Keratinocyte (primary cell): ENCODE measurements around the gene APOC1. TPM values are rescaled to one million over a fixed set of nuclear protein-coding genes. Genes with fewer than 3 reads are reported as not detected.

Experiments
- DNase-seq: peaks from one replicate; pipeline ENCODE4 v3.0.0-alpha.2; 2011; ENCODE audit warnings: low read depth, missing footprints, low spot score
- FAIRE-seq: peaks from 2 replicates; lab custom pipeline; 2011; peaks lifted over from hg19 to GRCh38; lab: Jason Lieb, UNC
- H2AFZ ChIP-seq: 2 replicates; pipeline ENCODE4 v1.6.0; 2012; ENCODE audit warnings: low read length, control low read depth, inconsistent platforms; ENCODE audit not compliant: control insufficient read depth
- H3K27ac ChIP-seq: 2 replicates; pipeline ENCODE4 v1.5.1; 2011; ENCODE audit warnings: low read length; ENCODE audit not compliant: control insufficient read depth, insufficient read depth
- H3K27me3 ChIP-seq: 3 replicates; pipeline ENCODE4 v1.6.0; 2011; ENCODE audit warnings: low read length; ENCODE audit not compliant: control insufficient read depth, insufficient read depth; ENCODE audit errors: extremely low read depth
- H3K36me3 ChIP-seq, 2 experiments: 2 replicates in 1 of 2; 3 replicates in 1 of 2; pipeline ENCODE4 v1.5.1; 2011; ENCODE audit warnings: low read length in 2 of 2, mild to moderate bottlenecking in 1 of 2; ENCODE audit not compliant: control insufficient read depth in 2 of 2, insufficient read depth in 2 of 2; ENCODE audit errors: extremely low read depth in 1 of 2
- H3K4me1 ChIP-seq: 3 replicates; pipeline ENCODE4 v1.5.1; 2011; ENCODE audit warnings: low read length; ENCODE audit not compliant: control insufficient read depth, insufficient read depth; ENCODE audit errors: extremely low read depth
- H3K4me2 ChIP-seq: 3 replicates; pipeline ENCODE4 v1.6.0; 2011; ENCODE audit warnings: low read depth, low read length; ENCODE audit not compliant: control insufficient read depth, insufficient read depth; ENCODE audit errors: extremely low read depth
- H3K4me3 ChIP-seq, 3 experiments: fragments of 200-600 bp in 1 of 3; sonication (generic) in 1 of 3; 2 replicates in 2 of 3; 3 replicates in 1 of 3; pipeline ENCODE4 v1.5.1; 2011 to 2016; ENCODE audit warnings: low read length in 3 of 3, mild to moderate bottlenecking in 3 of 3, control low read depth in 2 of 3, inconsistent platforms in 1 of 3, low read depth in 1 of 3, mixed read lengths in 1 of 3, mixed run types in 1 of 3, moderate library complexity in 1 of 3; ENCODE audit not compliant: control insufficient read depth in 2 of 3, insufficient read depth in 2 of 3; ENCODE audit errors: extremely low read depth in 1 of 3
- H3K79me2 ChIP-seq: 2 replicates; pipeline ENCODE4 v1.6.0; 2012; ENCODE audit warnings: low read length; ENCODE audit not compliant: control insufficient read depth, insufficient read depth
- H3K9ac ChIP-seq: 3 replicates; pipeline ENCODE4 v1.6.0; 2011; ENCODE audit warnings: low read length; ENCODE audit not compliant: control insufficient read depth, insufficient read depth; ENCODE audit errors: extremely low read depth
- H3K9me1 ChIP-seq: 3 replicates; pipeline ENCODE4 v1.6.0; 2011; ENCODE audit warnings: low read length; ENCODE audit not compliant: control insufficient read depth, insufficient read depth; ENCODE audit errors: extremely low read depth
- H3K9me3 ChIP-seq: 2 replicates; pipeline ENCODE4 v1.5.1; 2012; ENCODE audit warnings: low read depth, low read length; ENCODE audit not compliant: control insufficient read depth
- H4K20me1 ChIP-seq: 3 replicates; pipeline ENCODE4 v1.6.0; 2011; ENCODE audit warnings: low read length; ENCODE audit not compliant: control insufficient read depth, insufficient read depth; ENCODE audit errors: extremely low read depth
- CTCF ChIP-seq, 3 experiments: IDR thresholded peaks in 1 of 3; conservative IDR thresholded peaks in 1 of 3; optimal IDR thresholded peaks in 1 of 3; 2 replicates in 2 of 3; 3 replicates in 1 of 3; pipeline versions ENCODE3 to v1.5.1; 2011; ENCODE audit warnings: low read length in 3 of 3, mild to moderate bottlenecking in 3 of 3, moderate library complexity in 2 of 3, control low read depth in 1 of 3, inconsistent platforms in 1 of 3; ENCODE audit not compliant: insufficient read depth in 2 of 3; ENCODE audit errors: extremely low read depth in 1 of 3
- EZH2 ChIP-seq: IDR thresholded peaks from one replicate; pipeline ENCODE4 v1.6.1; 2012; ENCODE audit warnings: inconsistent platforms, mild to moderate bottlenecking, low read length, moderate library complexity
- dilution Hi-C: fragments of 300-500 bp; cut with MboI; formaldehyde crosslinking; loops from one replicate; pipeline ENCODE4 v1.7.0; 2020; ENCODE audit warnings: low sequenced_read_pairs; ENCODE audit not compliant: extremely low pct_ligation_motif_present
- polyA plus RNA-seq, 5 experiments: library from polyadenylated mRNA; depleted of rRNA in 3 of 5; stranded (reverse) in 3 of 5; stranded (forward) in 1 of 5; unstranded in 1 of 5; fragments of >200 nt; gene quantifications; 1 replicate in 1 of 5; 2 replicates in 3 of 5; 3 replicates in 1 of 5; pipeline versions ENCODE4 v1.2.1 to v1.2.3, GENCODE V29; 2011 to 2012; ENCODE audit warnings: missing spikeins in 2 of 5, low read depth in 1 of 5, low replicate concordance in 1 of 5

Gene APOC1
- polyA plus RNA-seq, 1 donor (not counting 4 experiments of a cell fraction or from before 2014, with no cell fraction given) = 0.79 TPM

DNA sequence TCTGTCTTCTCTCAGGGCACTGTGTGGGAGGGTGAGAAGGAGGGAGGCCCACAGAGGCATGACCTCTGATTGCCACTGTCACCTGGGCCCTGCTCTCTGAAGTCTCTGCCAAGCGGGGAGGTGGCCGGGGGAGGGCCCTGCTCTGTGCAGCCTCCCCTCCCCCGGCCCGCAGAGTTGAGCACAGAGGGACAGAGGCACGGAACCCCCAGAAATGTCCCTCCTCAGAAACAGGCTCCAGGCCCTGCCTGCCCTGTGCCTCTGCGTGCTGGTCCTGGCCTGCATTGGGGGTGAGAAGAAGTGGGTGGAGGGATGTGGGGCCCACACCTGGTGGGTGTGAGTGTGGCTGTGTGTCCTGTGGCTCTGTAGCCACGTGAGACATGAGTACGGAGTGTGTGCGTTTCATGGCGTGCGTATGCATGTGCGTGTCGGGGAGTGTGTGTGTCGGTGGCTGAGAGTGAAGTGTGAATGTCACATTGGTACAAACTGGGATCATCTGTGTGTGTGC, 27.7 kb downstream of the APOC1 start, which contains the start of gene APOC4:
Gene APOC4 (plus strand): TSS at position 171 of the 505 bp plus-strand sequence. CDS start 41 bp downstream, at position 212.
- no peak within 1 kb of the TSS for H3K4me2 ChIP-seq
- DNase-seq (no peak), FAIRE-seq (no peak)
- H3K4me3 ChIP-seq = no peak within 1 kb of the TSS
- H4K20me1 ChIP-seq = no peaks in the 10 kb centered on the region
- no peaks in the 10 kb centered on the region for H3K9me1 ChIP-seq
- TF ChIP-seq EZH2 (no peak), CTCF (optimal IDR thresholded peaks at IDR 0.05 in 1 of 3, IDR thresholded peaks at IDR 0.05 in 1 of 3, conservative IDR thresholded peaks at IDR 0.05 in 1 of 3; ENCODE audit: extremely low read depth in 1 of 3, insufficient read depth in 2 of 3, low read length in 3 of 3) (no peak)
- H3K4me1 ChIP-seq = no peaks in the 10 kb centered on the region
- no peak within 1 kb of the TSS for H3K27ac ChIP-seq
- H2AFZ ChIP-seq = no peak within 1 kb of the TSS
- no peak within 1 kb of the TSS for H3K9ac ChIP-seq
- no peaks in the 10 kb centered on the region for H3K9me3 ChIP-seq
- H3K36me3 ChIP-seq = no peaks in the 10 kb centered on the region
- dilution Hi-C loops = no loop called here
- no peaks in the 10 kb centered on the region for H3K27me3 ChIP-seq
- H3K79me2 ChIP-seq = no peaks in the 10 kb centered on the region

DNA sequence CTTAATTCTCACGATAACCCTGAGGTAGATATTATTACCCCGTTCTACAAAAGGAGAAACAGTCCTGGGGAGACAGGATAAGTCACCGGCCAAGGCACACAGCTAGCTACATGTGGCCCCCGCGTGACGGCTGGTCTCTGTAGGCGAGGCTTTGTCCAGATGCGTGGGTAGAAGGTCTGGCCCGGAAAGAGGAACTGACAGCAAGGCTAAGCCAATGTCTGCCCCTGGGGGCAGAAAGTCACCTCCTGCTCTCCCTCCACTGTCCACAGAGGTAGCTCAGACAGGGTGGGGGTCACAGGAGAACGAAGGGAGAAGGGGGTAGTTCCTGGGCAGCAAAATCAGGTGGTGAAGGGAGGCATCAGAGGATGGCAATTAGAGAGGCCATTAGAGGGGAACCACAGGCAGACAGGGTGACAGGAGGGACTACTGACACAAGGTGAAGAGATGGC, 29.4 kb downstream of the APOC1 start:
- no peak for TF ChIP-seq CTCF (optimal IDR thresholded peaks at IDR 0.05 in 1 of 3, IDR thresholded peaks at IDR 0.05 in 1 of 3, conservative IDR thresholded peaks at IDR 0.05 in 1 of 3; ENCODE audit: extremely low read depth in 1 of 3, insufficient read depth in 2 of 3, low read length in 3 of 3)
- TF ChIP-seq EZH2 = no peak
- Histone ChIP-seq H3K4me1 (no peaks in the 10 kb centered on the region), H3K27me3 (no peaks in the 10 kb centered on the region), H3K4me2 (no peak overlapping the region), H3K9me1 (no peaks in the 10 kb centered on the region), H4K20me1 (no peaks in the 10 kb centered on the region), H3K27ac (no peak overlapping the region), H3K79me2 (no peaks in the 10 kb centered on the region), H3K36me3 (no peaks in the 10 kb centered on the region), H2AFZ (no peak overlapping the region), H3K9me3 (no peaks in the 10 kb centered on the region), H3K9ac (no peak overlapping the region), H3K4me3 (no peak overlapping the region)
- DNase-seq (no peak), FAIRE-seq (no peak)
- dilution Hi-C loops = no loop called here
